Epithelial cell of esophagus (primary cell): ENCODE results near the gene LRP1.
"Not testable (repeated sequence)": the region's sequence is repeated elsewhere in the genome, so short reads cannot be mapped to it uniquely, and the experiment has no call there.

ENCODE experiments used
- DNase-seq: peaks from one replicate; pipeline ENCODE4 v3.0.0; 2010; ENCODE audit warnings: low read depth
- H3K4me3 ChIP-seq: 2 replicates; pipeline ENCODE4 v1.5.1; 2011; ENCODE audit warnings: mild to moderate bottlenecking, low read length, control low read depth
- CTCF ChIP-seq: IDR thresholded peaks from 2 replicates; pipeline ENCODE4 v1.5.1; 2011; ENCODE audit warnings: low read depth, mild to moderate bottlenecking, low read length, control low read depth, inconsistent platforms; ENCODE audit not compliant: insufficient read depth; ENCODE audit errors: missing control alignments

Gene LRP1

GRCh38 chr12:57116580-57117281, 11.6 kb upstream of the LRP1 start:
- TF ChIP-seq CTCF, result no peak
- H3K4me3 ChIP-seq, result no peak overlapping the region
- DNase-seq, result no peak

- no peak overlapping the region for H3K4me3 ChIP-seq
- no peak for TF ChIP-seq CTCF
- DNase-seq, result peak; percentile 81
Measured at GRCh38 chr12:57118711-57119271, 9.5 kb upstream of the LRP1 start.

GRCh38 chr12:57119294-57120085, 8.8 kb upstream of the LRP1 start:
- H3K4me3 ChIP-seq, result no peak overlapping the region
- no peak for DNase-seq
- TF ChIP-seq CTCF, result no peak

GRCh38 chr12:57120718-57121117, 7.6 kb upstream of the LRP1 start:
- H3K4me3 ChIP-seq, DNase-seq: not testable (repeated sequence)

GRCh38 chr12:57123813-57124212, 4.5 kb upstream of the LRP1 start:
- TF ChIP-seq CTCF, result no peak
- no peak for DNase-seq
- H3K4me3 ChIP-seq, result no peak overlapping the region

GRCh38 chr12:57124261-57124877, 3.9 kb upstream of the LRP1 start:
- peak; percentile 72 for DNase-seq
- peak; percentile 96 for TF ChIP-seq CTCF
- H3K4me3 ChIP-seq, result no peak overlapping the region

GRCh38 chr12:57126061-57126460, 2.2 kb upstream of the LRP1 start:
- DNase-seq, result no peak
- no peak overlapping the region for H3K4me3 ChIP-seq
- no peak for TF ChIP-seq CTCF
